H4 (cell line): ENCODE data around the gene MEIKIN. TPM values are rescaled to one million over a fixed set of nuclear protein-coding genes. Genes with fewer than 3 reads are reported as not detected.
"Not testable (repeated sequence)": the region's sequence is repeated elsewhere in the genome, so short reads cannot be mapped to it uniquely, and the experiment has no call there.

Source experiments
- DNase-seq: peaks from one replicate; pipeline ENCODE4 v3.0.0-alpha.2; 2015; ENCODE audit warnings: low spot score
- total RNA-seq: library from RNA; depleted of rRNA; stranded (reverse); fragments of >200 nt; shearing (Covaris generic); gene quantifications from 2 replicates; pipeline ENCODE4 v1.2.3, GENCODE V29; 2014

MEIKIN gene
- total RNA-seq, 1 experiment from 2014 or later: not detected

DNA sequence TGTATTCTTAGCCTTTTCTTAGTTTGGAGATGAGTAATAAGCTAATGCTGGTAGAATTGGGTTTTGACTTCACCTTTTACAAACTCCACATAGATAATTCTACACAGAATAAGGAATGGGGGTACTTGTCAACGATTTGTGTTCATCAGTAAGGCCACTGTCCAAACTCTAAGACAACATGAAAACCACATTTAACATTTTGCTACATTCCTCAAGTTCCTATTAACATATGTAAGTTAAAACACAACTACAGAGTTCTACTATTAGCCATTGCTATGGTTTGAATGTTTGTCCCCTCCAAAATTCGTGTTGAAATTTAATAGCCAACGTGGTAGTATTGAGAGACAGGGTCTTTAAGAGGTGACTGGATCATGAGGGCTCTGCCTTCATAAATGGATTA, 31.9 kb downstream of the MEIKIN start:
- no peak for DNase-seq

DNA sequence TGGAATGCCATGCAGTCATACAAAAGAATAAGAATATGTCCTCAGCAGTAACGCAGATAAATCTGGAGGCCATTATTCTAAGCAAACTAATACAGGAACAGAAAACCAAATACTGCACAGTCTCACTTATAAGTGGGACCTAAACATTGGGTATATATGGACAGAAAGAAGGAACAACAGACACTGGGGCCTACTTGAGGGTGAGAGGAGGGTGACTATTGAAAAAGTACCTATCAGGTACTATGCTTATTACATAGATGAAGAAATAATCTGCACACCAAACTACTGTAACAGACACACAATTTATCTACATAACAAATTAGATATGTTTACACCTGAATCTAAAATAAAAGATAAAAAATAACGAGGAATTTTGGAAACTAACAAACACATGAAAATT, 38.8 kb downstream of the MEIKIN start:
- DNase-seq: no peak

DNA sequence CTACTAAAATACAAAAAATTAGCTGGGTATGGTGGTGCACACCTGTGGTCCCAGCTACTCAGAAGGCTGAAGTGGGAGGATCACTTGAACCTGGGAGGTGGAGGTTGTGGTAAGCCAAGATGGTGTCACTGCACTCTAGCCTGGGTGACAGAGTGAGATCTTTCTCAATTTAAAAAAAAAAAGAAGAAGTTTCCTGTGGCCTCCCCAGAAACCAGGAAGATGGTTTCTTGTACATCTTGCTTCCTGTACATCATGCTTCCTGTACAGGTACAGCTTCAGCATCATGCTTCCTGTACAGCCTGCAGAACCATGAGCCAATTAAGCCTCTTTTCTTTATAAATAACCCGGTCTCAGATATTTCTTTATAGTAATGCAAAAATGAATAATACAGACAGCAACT, 43.2 kb downstream of the MEIKIN start:
- not testable (repeated sequence) for DNase-seq

DNA sequence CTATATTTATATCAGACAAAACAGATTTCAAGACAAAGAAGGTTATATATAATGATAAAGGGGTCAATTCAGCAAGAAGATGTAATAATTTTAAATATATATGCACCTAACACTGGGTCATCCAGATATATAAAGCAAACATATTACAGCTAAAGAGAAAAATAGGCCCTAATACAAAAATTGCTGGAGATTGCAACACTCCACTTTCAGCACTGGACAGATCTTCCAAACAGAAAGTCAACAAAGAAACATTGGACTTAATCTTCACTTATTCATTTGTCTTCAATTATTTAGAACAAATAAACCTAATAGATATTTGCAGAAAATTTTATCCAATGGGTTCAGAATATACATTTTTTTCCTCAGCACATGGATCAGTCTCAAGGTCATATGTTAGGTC, 45.8 kb downstream of the MEIKIN start:
- no peak for DNase-seq

DNA sequence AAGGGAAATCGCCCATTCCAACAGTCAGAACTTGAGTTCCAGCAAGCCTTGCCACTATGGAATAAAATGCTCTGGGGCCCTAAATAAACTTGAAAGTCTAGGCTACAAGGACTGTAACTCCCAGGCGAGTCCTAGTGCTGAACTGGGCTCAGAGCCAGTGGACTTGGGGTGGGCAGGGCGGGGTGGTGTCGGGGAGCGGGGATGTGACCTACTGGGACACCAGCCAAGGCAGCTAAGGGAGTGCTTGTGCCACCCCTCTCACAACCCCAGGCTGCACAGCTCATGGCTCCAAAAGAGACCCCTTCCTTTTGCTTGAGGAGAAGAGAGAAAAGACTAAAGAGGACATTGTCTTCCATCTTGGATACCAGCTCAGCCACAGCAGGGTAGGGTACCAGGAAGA, 61.5 kb downstream of the MEIKIN start:
- no peak for DNase-seq

DNA sequence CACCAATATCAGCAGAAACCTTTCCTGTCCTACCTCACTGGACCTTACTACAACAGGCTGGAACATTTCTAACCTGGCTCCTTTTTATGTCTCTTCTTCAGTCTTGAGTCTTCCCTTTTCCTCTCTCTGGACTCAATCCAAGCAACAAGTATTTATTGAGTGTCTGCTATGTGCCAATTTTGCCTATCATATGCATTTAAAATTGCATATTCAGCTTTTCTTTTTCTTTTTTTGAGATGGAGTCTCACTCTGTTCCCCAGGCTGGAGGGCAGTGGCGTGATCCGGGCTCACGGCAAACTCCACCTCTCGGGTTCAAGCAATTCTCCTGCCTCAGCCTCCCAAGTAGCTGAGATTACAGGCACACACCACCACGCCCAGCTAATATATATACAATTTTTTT, 65.8 kb downstream of the MEIKIN start:
- DNase-seq: no peak

DNA sequence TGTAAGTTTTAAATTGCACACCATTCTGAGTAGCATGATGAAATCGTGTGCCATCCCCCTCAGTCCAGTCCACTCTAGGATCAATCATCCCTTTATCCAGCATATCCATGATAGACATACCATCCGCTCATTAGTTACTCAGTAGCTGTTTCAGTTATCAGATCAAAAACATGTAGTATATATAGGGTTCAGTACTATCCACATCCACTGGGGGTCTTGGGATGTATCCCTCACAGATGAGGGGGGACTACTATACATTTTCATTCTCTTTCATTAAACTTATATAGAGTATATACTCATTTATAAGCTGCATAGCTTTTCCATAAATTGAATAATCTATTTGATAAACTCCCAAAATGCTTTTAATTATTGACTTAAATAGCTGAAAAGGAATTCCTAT, 67.6 kb downstream of the MEIKIN start:
- no peak for DNase-seq

DNA sequence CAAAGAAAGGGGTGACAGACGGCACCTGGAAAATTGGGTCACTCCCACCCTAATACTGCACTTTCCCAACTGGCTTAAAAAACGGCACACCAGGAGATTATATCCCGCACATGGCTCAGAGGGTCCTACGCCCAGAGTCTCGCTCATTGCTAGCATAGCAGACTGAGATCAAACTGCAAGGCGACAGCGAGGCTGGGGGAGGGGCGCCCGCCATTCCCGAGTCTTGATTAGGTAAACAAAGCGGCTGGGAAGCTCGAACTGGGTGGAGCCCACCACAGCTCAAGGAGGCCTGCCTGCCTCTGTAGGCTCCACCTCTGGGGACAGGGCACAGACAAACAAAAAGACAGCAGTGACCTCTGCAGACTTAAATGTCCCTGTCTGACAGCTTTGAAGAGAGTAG, 74.2 kb downstream of the MEIKIN start:
- DNase-seq: not testable (repeated sequence)

DNA sequence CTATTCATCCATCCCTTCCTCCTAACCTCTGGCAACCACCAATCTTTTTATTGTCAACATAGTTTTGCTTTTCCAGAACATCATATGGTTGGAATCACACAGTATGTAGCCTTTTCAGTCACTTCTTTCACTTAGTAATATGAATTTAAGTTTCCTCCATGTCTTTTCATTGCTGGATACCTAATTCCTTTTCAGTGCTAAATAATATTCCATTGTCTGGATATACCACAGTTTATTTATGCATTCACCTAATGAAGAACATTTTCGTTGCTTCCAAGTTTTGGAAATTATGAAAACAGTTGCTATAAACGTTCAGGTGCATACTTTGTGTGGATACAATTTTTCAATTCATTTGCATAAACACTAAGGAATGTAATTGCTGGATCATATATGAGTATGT, 77.9 kb downstream of the MEIKIN start:
- DNase-seq: no peak

DNA sequence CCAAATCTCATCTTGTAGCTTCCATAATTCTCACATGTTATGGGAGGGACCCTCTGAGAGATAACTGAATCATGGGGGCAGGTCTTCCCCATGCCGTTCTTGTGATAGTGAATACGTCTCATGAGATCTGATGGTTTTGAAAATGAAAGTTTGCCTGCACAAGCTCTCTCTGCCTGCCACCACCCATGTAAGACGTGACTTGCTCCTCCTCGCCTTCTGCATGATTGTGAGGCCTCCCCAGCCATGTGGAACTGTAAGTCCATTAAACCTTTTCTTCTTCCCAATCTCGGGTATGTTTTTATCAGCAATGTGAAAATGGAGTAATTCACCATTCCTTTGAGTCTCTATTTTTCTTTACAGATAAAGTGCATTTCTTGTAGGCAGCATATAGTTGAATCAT, 81.8 kb downstream of the MEIKIN start:
- no peak for DNase-seq

DNA sequence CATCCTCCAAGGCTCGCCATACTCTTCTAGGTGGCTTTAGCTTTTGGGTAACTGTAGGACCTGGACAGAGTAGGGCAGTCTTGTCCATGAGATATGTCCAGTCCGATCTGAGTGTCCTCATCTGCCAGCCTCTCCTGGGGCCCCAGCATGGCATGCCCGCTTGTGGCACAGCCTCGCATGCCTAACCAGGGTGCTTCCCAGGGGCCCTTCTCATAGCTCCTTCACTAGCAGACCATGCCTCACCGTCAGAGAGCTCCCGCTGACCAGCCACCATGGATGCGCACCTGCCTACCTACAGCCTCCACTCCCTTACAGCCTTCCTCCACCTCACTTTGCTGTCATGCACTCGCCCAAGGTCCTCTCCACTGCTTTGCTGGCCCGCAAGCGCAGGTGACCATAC, 88.1 kb downstream of the MEIKIN start:
- no peak for DNase-seq

DNA sequence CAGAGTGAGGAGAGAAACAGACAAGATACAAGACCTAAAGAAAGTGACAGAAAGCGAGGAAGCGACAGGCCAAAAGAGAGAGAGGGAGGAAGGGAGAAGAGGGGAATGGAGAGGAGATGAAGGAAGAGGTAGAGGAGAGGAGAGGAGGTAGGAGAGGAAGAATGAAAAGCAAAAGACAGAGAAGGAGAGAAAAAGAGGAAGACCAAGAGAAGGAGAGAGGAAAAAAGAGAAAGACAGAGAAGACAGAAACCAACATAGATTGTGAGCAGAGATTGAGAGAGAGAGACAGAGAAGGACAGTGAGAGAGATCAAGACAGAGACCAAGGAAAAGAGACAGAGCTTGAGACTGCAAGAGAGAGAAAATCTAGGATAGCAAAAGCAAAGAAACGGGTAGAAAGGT, 90.0 kb downstream of the MEIKIN start:
- DNase-seq: no peak

DNA sequence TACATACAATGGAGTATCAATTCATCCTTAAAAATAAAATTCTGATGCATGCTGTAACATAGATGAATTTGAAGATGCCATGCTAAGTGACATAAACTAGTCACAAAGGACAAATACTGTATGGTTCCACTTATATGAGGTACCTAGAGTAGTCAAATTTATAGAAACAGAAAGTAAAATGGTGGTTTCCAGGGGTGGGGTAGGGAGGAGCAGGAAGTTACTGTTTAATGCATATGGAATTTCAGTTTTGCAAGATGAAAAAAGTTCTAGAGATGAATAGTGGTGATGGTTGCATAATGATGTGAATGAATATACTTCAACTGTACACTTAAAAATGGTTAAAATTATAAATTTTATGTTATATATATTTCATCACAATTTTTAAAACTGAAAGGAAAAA, 91.3 kb downstream of the MEIKIN start:
- no peak for DNase-seq

DNA sequence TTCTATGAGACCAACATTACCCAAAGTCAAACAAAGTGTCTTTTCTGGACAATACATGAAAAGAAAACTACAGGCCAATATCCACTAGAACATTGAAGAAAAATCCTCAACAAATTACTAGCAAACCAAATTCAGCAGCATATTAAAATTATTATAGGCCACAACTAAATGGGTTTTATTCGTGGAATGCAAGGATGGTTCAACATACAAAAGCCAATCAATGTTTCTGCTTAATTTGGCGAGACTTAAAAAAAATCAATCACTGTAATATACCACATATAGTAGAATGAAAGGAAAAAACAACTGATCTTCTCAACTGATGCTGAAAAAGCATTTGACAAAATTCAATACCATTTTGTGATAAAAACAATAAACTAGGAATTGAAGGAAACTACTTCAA, 96.8 kb downstream of the MEIKIN start:
- no peak for DNase-seq

DNA sequence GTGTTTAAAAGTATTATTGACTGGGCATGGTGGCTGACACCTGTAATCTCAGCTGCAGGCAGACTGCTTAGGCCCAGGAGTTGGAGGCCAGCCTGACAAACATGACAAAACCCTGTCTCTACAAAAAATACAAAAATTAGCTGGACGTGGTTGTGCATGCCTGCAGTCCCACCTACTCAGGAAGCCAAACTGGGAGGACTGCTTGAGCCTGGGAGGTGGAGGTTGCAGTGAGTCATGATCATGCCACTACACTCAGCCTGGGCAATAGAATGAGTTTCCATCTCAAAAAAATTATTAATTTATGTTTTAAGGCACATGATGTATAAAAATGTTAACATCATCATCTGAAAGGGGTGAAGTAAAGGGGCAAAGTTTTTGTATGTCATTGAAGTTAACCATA, 98.9 kb downstream of the MEIKIN start:
- DNase-seq: no peak

DNA sequence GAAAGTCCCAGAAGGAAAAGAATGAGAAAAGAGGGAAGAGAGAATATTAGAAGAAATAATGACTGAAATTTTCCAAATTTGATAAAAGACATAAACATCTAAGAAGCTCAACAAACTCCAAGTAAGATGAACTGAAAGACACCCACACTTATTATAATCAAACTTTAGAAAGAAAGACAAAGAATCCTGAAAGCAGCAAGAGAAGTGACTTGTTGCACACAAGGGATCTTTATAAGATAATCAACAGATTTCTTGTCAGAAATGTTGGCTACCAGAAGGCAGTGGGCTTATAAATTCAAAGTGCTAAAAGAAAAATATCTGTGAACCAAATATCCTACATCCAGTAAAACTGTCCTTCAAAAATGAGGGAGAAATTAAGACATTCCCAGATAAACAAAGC, 99.6 kb downstream of the MEIKIN start:
- DNase-seq: no peak

DNA sequence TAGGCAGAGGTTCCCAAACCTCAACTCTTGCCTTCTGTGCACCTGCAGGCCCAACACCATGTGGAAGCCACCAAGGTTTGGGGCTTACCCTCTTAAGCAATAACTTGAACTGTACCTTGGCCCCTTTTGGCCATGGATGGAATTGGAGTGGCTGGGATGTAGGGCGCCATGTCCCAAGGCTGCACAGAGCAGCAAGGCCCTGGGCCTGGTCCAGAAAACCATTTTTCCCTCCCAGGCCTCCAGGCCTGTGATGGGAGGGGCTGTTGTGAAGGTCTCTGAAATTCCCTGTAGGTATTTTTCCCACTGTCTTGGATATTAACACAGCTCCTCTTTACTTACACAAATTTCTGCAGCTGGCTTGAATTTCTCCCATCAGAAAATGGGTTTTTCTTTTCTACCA, 102.5 kb downstream of the MEIKIN start:
- DNase-seq: not testable (repeated sequence)

DNA sequence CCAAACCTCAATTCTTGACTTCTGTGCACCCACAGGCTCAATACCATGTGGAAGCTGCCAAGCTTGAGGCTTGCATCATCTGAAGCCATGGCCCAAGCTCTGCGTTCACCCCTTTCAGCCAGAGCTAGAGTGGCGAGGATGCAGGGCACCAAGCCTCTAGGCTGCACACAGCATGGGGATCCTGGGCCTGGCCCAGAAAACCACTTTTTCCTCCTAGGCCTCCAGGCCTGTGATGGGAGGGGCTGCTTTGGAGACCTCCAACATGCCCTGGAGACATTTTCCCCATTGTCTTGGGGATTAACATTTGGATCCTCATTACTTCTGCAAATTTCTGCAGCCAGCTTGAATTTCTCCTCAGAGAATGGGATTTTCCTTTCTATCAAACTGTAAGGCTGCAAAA, 112.8 kb downstream of the MEIKIN start:
- not testable (repeated sequence) for DNase-seq

DNA sequence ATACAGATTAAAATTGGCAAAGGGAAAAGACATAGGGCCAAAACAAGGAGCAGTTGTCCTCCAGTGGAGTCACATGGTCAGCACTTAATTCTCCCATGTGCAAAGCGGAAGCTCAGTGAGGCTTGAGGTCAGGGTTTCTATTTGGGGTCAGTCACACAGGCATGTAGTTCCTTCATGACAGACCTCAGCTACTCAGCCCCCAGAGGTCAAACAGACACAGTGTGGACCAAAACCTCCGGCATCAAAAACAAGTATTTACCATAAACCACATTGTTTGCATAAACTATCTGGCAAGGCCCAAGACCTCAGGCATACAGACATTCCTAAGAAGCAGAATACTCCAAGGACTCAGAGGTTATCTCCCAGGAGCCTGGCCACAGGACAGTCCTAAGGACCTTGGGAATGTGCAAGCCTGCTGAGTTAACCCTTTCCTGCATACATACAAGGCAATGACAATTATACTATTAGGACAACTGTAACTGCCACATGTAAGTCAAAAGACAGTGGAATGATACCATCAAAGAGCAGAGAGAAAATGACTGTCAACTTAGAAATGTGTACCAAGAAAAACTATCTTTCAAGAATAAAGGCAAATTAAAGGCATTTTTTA, 120.0 kb downstream of the MEIKIN start:
- DNase-seq: no peak

DNA sequence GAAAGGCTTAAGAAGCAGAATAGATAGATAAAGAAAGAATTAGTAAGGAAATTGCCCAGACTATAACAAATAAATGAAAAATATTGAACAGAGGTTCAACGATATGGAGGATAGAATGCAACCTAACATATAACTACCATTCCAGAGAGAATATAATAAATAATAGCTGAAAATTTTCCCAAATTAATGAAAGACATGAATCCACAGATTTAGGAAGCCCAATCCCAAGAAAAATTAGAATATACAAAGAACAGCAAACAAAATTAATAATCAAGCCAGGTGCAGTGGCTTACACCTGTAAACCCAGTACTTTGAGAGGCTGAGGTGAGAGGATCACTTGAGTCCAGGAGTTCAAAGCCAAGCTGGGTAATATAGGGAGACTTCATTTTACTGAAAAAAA, 120.8 kb downstream of the MEIKIN start:
- no peak for DNase-seq

DNA sequence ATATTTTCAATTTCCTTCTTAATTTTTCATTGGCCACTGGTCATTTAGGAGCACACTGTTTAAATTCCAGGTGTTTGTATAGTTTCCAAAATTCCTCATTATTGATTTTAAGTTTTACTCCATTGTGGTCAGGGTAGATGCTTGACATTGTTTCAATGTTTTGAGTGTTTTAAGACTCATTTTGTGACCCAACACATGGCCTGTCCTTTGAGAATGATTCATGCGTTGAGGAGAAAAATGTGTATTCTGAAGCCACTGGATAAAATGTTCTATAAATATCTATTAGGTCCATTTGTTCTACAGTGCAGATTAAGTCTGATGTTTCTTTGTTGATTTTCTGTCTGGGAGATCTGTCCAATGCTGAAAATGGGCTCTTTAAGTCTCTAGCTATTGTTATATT, 124.2 kb downstream of the MEIKIN start:
- DNase-seq: no peak

DNA sequence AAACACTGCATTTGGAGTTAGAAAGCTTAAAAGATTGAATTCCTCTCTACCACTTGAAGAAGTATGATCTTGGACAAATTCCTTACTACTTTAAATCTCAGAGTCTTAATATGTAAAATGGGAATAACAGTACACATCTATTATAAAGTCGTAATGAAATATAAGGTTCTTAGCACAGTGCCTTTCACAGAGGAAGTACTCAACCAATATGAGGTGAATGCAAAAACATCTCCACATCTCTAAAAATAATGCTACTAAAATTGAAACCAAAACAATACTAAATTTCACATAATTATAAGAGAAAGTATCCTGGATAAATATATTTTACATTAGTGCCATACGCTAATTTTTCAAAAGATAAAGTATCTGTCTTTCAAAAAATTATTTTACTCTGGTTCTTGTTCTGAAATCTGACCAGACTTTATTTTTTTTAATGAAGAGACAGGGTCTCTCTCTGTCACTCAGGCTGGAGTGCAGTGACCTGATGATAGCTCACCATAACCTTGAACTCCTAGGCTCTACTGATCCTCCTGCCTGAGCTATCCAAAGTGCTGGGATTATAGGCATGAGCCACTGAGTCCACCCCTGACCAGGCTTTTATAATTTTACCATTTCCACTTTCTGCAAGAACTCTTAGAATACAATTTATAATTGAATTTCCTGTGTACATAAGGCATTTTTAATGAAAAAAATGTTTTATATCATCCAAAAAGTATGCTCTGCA, 127.3 kb downstream of the MEIKIN start:
- no peak for DNase-seq

DNA sequence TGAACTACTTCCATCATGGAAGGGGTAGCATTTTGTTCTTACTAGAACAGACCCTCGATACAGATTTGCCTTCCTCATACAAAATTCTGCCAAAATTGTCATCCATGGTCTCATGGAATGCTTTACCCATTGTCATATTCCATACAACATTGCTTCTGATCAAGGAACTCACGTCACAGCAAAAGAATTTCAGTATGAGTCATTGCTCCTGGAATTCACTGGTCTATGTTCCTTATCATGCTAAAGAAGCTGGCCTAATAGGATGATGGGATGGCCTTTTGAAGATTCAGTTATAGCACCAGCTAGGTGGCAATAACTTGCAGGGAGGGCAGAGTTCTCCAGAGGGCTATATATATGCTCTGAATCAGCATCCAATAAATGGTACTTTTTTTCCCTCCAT, 130.5 kb downstream of the MEIKIN start:
- peak; percentile 81 for DNase-seq
